Fibroblast of lung (primary cell): ENCODE results near the gene SPPL2B. TPM values are rescaled to one million over a fixed set of nuclear protein-coding genes. Genes with fewer than 3 reads are reported as not detected.

Source experiments
- DNase-seq, 2 donors: peaks; one replicate each; pipeline versions ENCODE4 v3.0.0 to v3.0.0-alpha.2; 2010; ENCODE audit warnings: low read depth in 2 of 2
- H2AFZ ChIP-seq: 2 replicates; pipeline ENCODE4 v1.5.1; 2012; ENCODE audit warnings: low read length, control low read depth, inconsistent platforms
- H3K27ac ChIP-seq: 2 replicates; pipeline ENCODE4 v1.5.1; 2011; ENCODE audit warnings: low read length, control low read depth; ENCODE audit not compliant: insufficient read depth
- H3K27me3 ChIP-seq: 2 replicates; pipeline ENCODE4 v1.5.1; 2011; ENCODE audit warnings: mild to moderate bottlenecking, low read length; ENCODE audit not compliant: control insufficient read depth, insufficient read depth
- H3K36me3 ChIP-seq: 2 replicates; pipeline ENCODE4 v1.5.1; 2011; ENCODE audit warnings: low read length; ENCODE audit not compliant: control insufficient read depth, insufficient read depth
- H3K4me1 ChIP-seq: 2 replicates; pipeline ENCODE4 v1.5.1; 2011; ENCODE audit warnings: low read length; ENCODE audit not compliant: control insufficient read depth, insufficient read depth; ENCODE audit errors: extremely low read depth
- H3K4me2 ChIP-seq: 2 replicates; pipeline ENCODE4 v1.5.1; 2011; ENCODE audit warnings: low read length, control low read depth; ENCODE audit not compliant: insufficient read depth; ENCODE audit errors: extremely low read depth
- H3K4me3 ChIP-seq, 4 experiments: fragments of 200-600 bp in 1 of 4; sonication (generic) in 1 of 4; replicated peaks in 1 of 4; 2 replicates each; pipeline ENCODE4 v1.5.1; 2011 to 2016; ENCODE audit warnings: low read length in 4 of 4, low read depth in 3 of 4, mild to moderate bottlenecking in 3 of 4, control low read depth in 2 of 4, inconsistent platforms in 1 of 4, mixed read lengths in 1 of 4; ENCODE audit not compliant: insufficient read depth in 1 of 4; ENCODE audit errors: control extremely low read depth in 1 of 4
- H3K79me2 ChIP-seq: 2 replicates; pipeline ENCODE4 v1.5.1; 2012; ENCODE audit warnings: mild to moderate bottlenecking, low read length, inconsistent platforms; ENCODE audit not compliant: control insufficient read depth, insufficient read depth
- H3K9ac ChIP-seq: 2 replicates; pipeline ENCODE4 v1.5.1; 2011; ENCODE audit warnings: mild to moderate bottlenecking, low read length, control low read depth; ENCODE audit not compliant: insufficient read depth
- H3K9me3 ChIP-seq: 2 replicates; pipeline ENCODE4 v1.5.1; 2012; ENCODE audit warnings: low read depth, low read length; ENCODE audit not compliant: control insufficient read depth, insufficient read depth
- H4K20me1 ChIP-seq: 2 replicates; pipeline ENCODE4 v1.5.1; 2011; ENCODE audit warnings: low read length; ENCODE audit not compliant: control insufficient read depth, insufficient read depth; ENCODE audit errors: extremely low read depth
- EZH2 ChIP-seq: IDR thresholded peaks from 2 replicates; pipeline ENCODE4 v1.5.1; 2012; ENCODE audit warnings: low read length, control low read depth, mild to moderate bottlenecking; ENCODE audit errors: missing control alignments
- polyA plus RNA-seq, 2 donors: library from polyadenylated mRNA; depleted of rRNA in 1 of 2; stranded (reverse) in 1 of 2; unstranded in 1 of 2; fragments of >200 nt; gene quantifications; 2 replicates each; pipeline ENCODE4 v1.2.1, GENCODE V29; 2011 to 2012; ENCODE audit warnings: missing spikeins in 1 of 2
- total RNA-seq: library from RNA; depleted of rRNA; stranded (reverse); fragments of >200 nt; gene quantifications from 2 replicates; pipeline ENCODE4 v1.2.1, GENCODE V29; 2014
- TF ChIP-seq, protein P1 (sequence below), 2 donors: IDR thresholded peaks in 1 of 2; conservative IDR thresholded peaks in 1 of 2; 1 replicate in 1 of 2; 2 replicates in 1 of 2; pipeline ENCODE4 v1.5.1; 2011 to 2012; ENCODE audit warnings: low read length in 2 of 2, control low read depth in 1 of 2, inconsistent platforms in 1 of 2, low read depth in 1 of 2, mild to moderate bottlenecking in 1 of 2

Gene SPPL2B
- total and polyA plus RNA-seq, 2 donors (not counting 1 experiment from before 2014, with no cell fraction given): 16.0 to 23.8 TPM

- DNase-seq: no peak
- no peaks in the 10 kb centered on the region for H3K79me2 ChIP-seq
- H3K4me2 ChIP-seq: no peak overlapping the region
- H4K20me1 ChIP-seq: no peaks in the 10 kb centered on the region
- H3K27ac ChIP-seq: no peak overlapping the region
- no peaks in the 10 kb centered on the region for H3K4me1 ChIP-seq
- no peak overlapping the region for H3K9ac ChIP-seq
- TF ChIP-seq, protein P1, sequence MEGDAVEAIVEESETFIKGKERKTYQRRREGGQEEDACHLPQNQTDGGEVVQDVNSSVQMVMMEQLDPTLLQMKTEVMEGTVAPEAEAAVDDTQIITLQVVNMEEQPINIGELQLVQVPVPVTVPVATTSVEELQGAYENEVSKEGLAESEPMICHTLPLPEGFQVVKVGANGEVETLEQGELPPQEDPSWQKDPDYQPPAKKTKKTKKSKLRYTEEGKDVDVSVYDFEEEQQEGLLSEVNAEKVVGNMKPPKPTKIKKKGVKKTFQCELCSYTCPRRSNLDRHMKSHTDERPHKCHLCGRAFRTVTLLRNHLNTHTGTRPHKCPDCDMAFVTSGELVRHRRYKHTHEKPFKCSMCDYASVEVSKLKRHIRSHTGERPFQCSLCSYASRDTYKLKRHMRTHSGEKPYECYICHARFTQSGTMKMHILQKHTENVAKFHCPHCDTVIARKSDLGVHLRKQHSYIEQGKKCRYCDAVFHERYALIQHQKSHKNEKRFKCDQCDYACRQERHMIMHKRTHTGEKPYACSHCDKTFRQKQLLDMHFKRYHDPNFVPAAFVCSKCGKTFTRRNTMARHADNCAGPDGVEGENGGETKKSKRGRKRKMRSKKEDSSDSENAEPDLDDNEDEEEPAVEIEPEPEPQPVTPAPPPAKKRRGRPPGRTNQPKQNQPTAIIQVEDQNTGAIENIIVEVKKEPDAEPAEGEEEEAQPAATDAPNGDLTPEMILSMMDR (conservative IDR thresholded peaks at IDR 0.05 in 1 of 2, IDR thresholded peaks at IDR 0.05 in 1 of 2; ENCODE audit: low read depth in 1 of 2, low read length in 2 of 2): no peak
- TF ChIP-seq EZH2: no peak
- H3K27me3 ChIP-seq: no peaks in the 10 kb centered on the region
- H3K9me3 ChIP-seq: no peaks in the 10 kb centered on the region
- H3K4me3 ChIP-seq: no peak overlapping the region
- no peak overlapping the region for H2AFZ ChIP-seq
- H3K36me3 ChIP-seq: peaks cover 8% of the 10 kb centered on the region
Observed at GRCh38 chr19:2353159-2353886, 24.8 kb downstream of the SPPL2B start.

DNA sequence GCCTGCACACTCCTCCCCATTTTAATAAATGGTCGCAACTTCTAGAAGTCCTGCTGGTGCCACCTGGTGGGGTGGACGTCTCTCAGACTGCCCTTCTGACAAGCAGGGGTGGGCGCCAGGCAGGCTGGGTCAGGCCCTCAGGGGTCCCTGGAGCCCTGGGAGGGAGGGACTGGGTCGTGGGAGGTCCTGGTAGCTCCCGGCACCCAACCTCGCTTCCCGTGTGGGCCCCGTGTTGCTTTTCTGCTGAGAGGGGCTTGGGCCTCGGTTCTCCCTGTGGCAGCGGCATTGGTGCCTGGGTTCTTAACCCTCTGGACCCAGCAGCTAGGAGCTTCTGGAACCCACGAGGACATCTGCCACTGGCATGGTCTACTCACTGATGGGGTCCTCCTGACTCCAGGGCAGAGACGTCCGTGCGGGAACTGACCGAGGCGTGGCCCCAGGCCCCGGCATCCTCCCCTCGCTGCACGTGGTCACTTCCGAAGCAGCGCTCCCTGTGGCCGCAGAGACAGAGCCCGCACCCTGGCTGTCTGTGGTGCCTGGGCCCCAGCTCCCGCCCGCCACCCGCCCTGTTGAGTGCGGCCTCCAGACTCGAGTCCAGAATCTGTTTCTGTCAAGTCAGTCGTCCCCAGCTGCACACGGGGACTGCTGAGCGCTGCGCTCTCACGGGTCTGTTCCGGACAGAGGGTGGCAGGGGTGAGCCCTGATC, 25.6 kb downstream of the SPPL2B start:
- Histone ChIP-seq H3K9ac (no peak overlapping the region), H2AFZ (no peak overlapping the region), H3K27me3 (no peaks in the 10 kb centered on the region), H3K4me2 (no peak overlapping the region), H4K20me1 (no peaks in the 10 kb centered on the region), H3K9me3 (no peaks in the 10 kb centered on the region), H3K4me1 (no peaks in the 10 kb centered on the region), H3K36me3 (peaks cover 7% of the 10 kb centered on the region), H3K79me2 (no peaks in the 10 kb centered on the region), H3K27ac (no peak overlapping the region), H3K4me3 (no peak overlapping the region)
- no peak for DNase-seq
- TF ChIP-seq, protein P1 (conservative IDR thresholded peaks at IDR 0.05 in 1 of 2, IDR thresholded peaks at IDR 0.05 in 1 of 2; ENCODE audit: low read depth in 1 of 2, low read length in 2 of 2): no peak
- TF ChIP-seq EZH2: no peak

GRCh38 chr19:2354670-2355069, 26.2 kb downstream of the SPPL2B start:
- TF ChIP-seq, protein P1 (conservative IDR thresholded peaks at IDR 0.05 in 1 of 2, IDR thresholded peaks at IDR 0.05 in 1 of 2; ENCODE audit: low read depth in 1 of 2, low read length in 2 of 2): no peak
- TF ChIP-seq EZH2: no peak
- Histone ChIP-seq H3K9me3 (no peaks in the 10 kb centered on the region), H3K4me2 (no peak overlapping the region), H3K36me3 (peaks cover 7% of the 10 kb centered on the region), H3K4me1 (no peaks in the 10 kb centered on the region), H3K9ac (no peak overlapping the region), H4K20me1 (no peaks in the 10 kb centered on the region), H3K27me3 (peaks cover under 1% of the 10 kb centered on the region), H3K79me2 (no peaks in the 10 kb centered on the region), H2AFZ (no peak overlapping the region), H3K4me3 (no peak overlapping the region), H3K27ac (no peak overlapping the region)
- DNase-seq: no peak
